ENCODE measurements around the gene ADCY6.

GRCh38 chr12:48750215-48750614, 38.7 kb downstream of the ADCY6 start:
- TF ChIP-seq CTCF (IDR thresholded peaks at IDR 0.05) (no peak), POLR2A (IDR thresholded peaks at IDR 0.05) (no peak), POLR2AphosphoS5 (IDR thresholded peaks at IDR 0.05; ENCODE audit: insufficient read depth in 1 of 2, low read depth in 1 of 2) (no peak)

Measured in vagina (tissue), 2 donors.